ENCODE data around the gene GNPTAB. TPM values are rescaled to one million over a fixed set of nuclear protein-coding genes. Genes with fewer than 3 reads are reported as not detected.

GNPTAB gene
- total RNA-seq, 4 donors from 2014 or later = 26.5 to 40.8 (median 36.6) TPM

GRCh38 chr12:101829639-101830366 is 956 bp downstream of the GNPTAB start:
- TF ChIP-seq POLR2A (IDR thresholded peaks at IDR 0.05) = no peak
- peak in 1 of 6 experiments; percentile 12 for TF ChIP-seq CTCF (IDR thresholded peaks at IDR 0.05)
- Histone ChIP-seq H3K27me3 (no peaks in the 10 kb centered on the region), H3K27ac (peak overlapping the region in 2 of 3 donors; percentile 16 to 64), H3K4me3 (replicated peaks in 1 of 3) (peak overlapping the region; percentile 16 to 83 (median 41)), H3K36me3 (no peaks in the 10 kb centered on the region), H3K9me3 (no peaks in the 10 kb centered on the region), H3K4me1 (peaks cover 0 to 7% of the 10 kb centered on the region in 2 donors)
- WGBS, 2 donors = 9 to 12% methylated on average over 11 of the region's 11 CpGs
- intact Hi-C loops (cut with DNase I) = loop anchor here (5.0 kb wide), 2 partner anchors 38 to 53 kb away; no protein-coding TSS in a partner anchor
- peak in 1 of 2 donors; percentile 21 for DNase-seq

DNA sequence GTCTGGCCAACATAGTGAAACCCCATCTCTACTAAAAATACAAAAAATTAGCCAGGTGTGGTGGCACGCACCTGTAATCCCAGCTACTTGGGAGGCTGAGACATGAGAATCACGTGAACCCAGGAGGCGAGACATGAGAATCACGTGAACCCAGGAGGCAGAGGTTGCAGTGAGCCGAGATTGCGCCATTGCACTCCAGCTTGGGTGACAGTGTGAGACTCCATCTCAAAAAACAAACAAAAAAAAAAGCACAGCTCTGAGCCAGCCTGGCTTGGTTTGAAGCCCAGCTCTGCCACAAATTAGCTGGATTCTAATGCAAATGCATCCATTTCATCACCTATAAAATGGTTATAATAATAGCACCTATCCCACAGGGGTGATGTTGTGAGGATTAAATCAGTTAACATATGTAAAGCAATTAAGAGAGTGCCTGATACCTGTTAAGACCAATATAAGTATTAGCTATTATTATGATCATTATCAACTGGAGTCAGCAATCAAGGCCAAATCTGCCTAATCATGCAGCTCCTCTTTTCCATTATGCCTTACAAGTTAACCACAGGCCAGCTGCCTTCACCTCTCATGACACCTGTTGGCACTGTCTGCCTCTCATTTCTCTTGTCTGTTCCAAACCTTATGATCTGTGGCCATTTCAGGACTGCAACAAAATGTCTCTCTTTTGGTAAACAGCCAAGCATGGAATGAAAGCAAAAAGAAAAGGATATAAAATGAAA is 2.1 kb downstream of the GNPTAB start:
- intact Hi-C loops (cut with DNase I) = loop anchor here (5.0 kb wide), 1 partner anchor 36 kb away; no protein-coding TSS in a partner anchor
- TF ChIP-seq CTCF (IDR thresholded peaks at IDR 0.05) (no peak), POLR2A (IDR thresholded peaks at IDR 0.05) (no peak)
- H3K9me3 ChIP-seq = no peaks in the 10 kb centered on the region
- no peak for DNase-seq
- H3K27me3 ChIP-seq = no peaks in the 10 kb centered on the region
- no peak overlapping the region for H3K27ac ChIP-seq
- peaks cover 8 to 16% of the 10 kb centered on the region in 2 donors for H3K4me1 ChIP-seq
- H3K36me3 ChIP-seq = no peaks in the 10 kb centered on the region
- WGBS, 2 donors = 95 to 96% methylated on average over 6 of the region's 6 CpGs
- no peak overlapping the region for H3K4me3 ChIP-seq (replicated peaks in 1 of 3)

GRCh38 chr12:101826766-101827368 is 3.9 kb downstream of the GNPTAB start:
- Histone ChIP-seq H3K36me3 (no peaks in the 10 kb centered on the region), H3K4me3 (replicated peaks in 1 of 3) (no peak overlapping the region), H3K9me3 (no peaks in the 10 kb centered on the region), H3K27me3 (no peaks in the 10 kb centered on the region), H3K27ac (no peak overlapping the region), H3K4me1 (peaks cover 8 to 17% of the 10 kb centered on the region in 2 donors)
- WGBS, 2 donors = 90 to 96% methylated on average over 3 of the region's 3 CpGs
- DNase-seq = no peak
- TF ChIP-seq POLR2A (IDR thresholded peaks at IDR 0.05) (no peak), CTCF (IDR thresholded peaks at IDR 0.05) (no peak)
- intact Hi-C loops (cut with DNase I) = loop anchor here (5.0 kb wide), 1 partner anchor 35 kb away; no protein-coding TSS in a partner anchor

- DNase-seq = no peak
- Histone ChIP-seq H3K27ac (no peak overlapping the region), H3K4me3 (replicated peaks in 1 of 3) (no peak overlapping the region), H3K9me3 (no peaks in the 10 kb centered on the region), H3K27me3 (no peaks in the 10 kb centered on the region), H3K4me1 (peaks cover 8 to 17% of the 10 kb centered on the region in 2 donors), H3K36me3 (no peaks in the 10 kb centered on the region)
- WGBS, 2 donors = 67 to 75% methylated on average over 2 of the region's 2 CpGs
- intact Hi-C loops (cut with DNase I) = loop anchor here (5.0 kb wide), 1 partner anchor 33 kb away; no protein-coding TSS in a partner anchor
- TF ChIP-seq POLR2A (IDR thresholded peaks at IDR 0.05) (no peak), CTCF (IDR thresholded peaks at IDR 0.05) (no peak)
Observed at GRCh38 chr12:101824831-101825230, 5.9 kb downstream of the GNPTAB start.
